HL-60 (cell line): ENCODE data around the gene IYD.

Experiments used
- POLR2AphosphoS5 ChIP-seq: IDR thresholded peaks from 2 replicates; pipeline ENCODE4 v1.6.1; 2012; ENCODE audit warnings: low read depth
- TF ChIP-seq, protein P1 (sequence below): IDR thresholded peaks from one replicate; pipeline ENCODE4 v1.5.1; 2011; ENCODE audit warnings: low read length, control low read depth, inconsistent platforms; ENCODE audit not compliant: insufficient read depth

DNA sequence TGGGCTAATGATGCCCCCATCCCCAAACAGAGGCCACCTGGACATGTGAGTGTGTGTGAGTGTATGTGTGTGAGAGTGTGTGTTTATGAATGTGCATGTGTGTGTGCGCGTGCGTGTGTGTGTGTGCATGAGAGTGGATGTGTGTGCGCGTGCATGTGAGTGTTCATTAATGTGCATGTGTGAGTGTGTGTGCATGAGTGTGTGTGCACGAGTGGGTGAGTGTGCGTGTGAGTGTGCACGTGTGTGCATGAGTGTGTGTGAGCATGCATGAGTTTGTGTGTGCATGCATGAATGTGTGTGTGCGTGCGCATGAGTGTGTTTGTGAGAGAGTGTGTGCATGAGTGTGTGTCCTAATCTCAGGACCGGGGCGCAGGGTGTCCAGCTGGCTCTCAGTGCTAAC is 1.3 kb downstream of the IYD start:
- TF ChIP-seq POLR2AphosphoS5: no peak
- TF ChIP-seq, protein P1, sequence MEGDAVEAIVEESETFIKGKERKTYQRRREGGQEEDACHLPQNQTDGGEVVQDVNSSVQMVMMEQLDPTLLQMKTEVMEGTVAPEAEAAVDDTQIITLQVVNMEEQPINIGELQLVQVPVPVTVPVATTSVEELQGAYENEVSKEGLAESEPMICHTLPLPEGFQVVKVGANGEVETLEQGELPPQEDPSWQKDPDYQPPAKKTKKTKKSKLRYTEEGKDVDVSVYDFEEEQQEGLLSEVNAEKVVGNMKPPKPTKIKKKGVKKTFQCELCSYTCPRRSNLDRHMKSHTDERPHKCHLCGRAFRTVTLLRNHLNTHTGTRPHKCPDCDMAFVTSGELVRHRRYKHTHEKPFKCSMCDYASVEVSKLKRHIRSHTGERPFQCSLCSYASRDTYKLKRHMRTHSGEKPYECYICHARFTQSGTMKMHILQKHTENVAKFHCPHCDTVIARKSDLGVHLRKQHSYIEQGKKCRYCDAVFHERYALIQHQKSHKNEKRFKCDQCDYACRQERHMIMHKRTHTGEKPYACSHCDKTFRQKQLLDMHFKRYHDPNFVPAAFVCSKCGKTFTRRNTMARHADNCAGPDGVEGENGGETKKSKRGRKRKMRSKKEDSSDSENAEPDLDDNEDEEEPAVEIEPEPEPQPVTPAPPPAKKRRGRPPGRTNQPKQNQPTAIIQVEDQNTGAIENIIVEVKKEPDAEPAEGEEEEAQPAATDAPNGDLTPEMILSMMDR: no peak
